ENCODE results near the gene VCY.
"Not testable (repeated sequence)": the region's sequence is repeated elsewhere in the genome, so short reads cannot be mapped to it uniquely, and the experiment has no call there.

VCY gene

GRCh38 chrY:13986373-13986772 lies at the start of gene VCY:
Gene VCY, minus strand, starts transcription at chrY:13986473. Its CDS starts 33 bp downstream, at chrY:13986440.
- not testable (repeated sequence) for DNase-seq (ENCODE audit: low read depth in 2 of 2)

- DNase-seq (ENCODE audit: low read depth in 2 of 2), result not testable (repeated sequence)
Measured at GRCh38 chrY:14030395-14030794, 44.1 kb upstream of the VCY start.

- not testable (repeated sequence) for DNase-seq (ENCODE audit: low read depth in 2 of 2)
Measured at GRCh38 chrY:14011916-14012315, 25.6 kb upstream of the VCY start.

- DNase-seq (ENCODE audit: low read depth in 2 of 2), result not testable (repeated sequence)
Measured at GRCh38 chrY:13942406-13942805, 43.9 kb downstream of the VCY start.
